ENCODE results near the gene DOK7. TPM values are rescaled to one million over a fixed set of nuclear protein-coding genes. Genes with fewer than 3 reads are reported as not detected.

DOK7 gene
- total RNA-seq, 1 experiment from 2014 or later: 5.3 TPM

- H3K27ac Mint-ChIP-seq (ENCODE audit: low read depth, unreplicated experiment): no peak overlapping the region
- intact Hi-C loops (cut with micrococcal nuclease): no loop called here
- ChIA-PET POLR2A (no interaction called here), CTCF (interaction anchor here (1.3 kb wide), 1 partner anchor 19 kb away, joined by 3 read pairs; no protein-coding TSS in a partner anchor)
- no peak for TF ChIP-seq CTCF (IDR thresholded peaks at IDR 0.05; ENCODE audit: unreplicated experiment)
- no peak overlapping the region for H3K4me3 Mint-ChIP-seq (ENCODE audit: unreplicated experiment)
- no peaks in the 10 kb centered on the region for H3K9me3 Mint-ChIP-seq (ENCODE audit: unreplicated experiment)
- no TSS peak for BruUV-seq (replicated peaks)
- H3K36me3 Mint-ChIP-seq (ENCODE audit: insufficient read depth, unreplicated experiment): peaks cover 27% of the 10 kb centered on the region
- no peaks in the 10 kb centered on the region for H3K4me1 Mint-ChIP-seq (ENCODE audit: insufficient read depth, unreplicated experiment)
- DNase-seq (ENCODE audit: unreplicated experiment): no peak
- H3K27me3 Mint-ChIP-seq (ENCODE audit: insufficient read depth, unreplicated experiment): no peaks in the 10 kb centered on the region
These were observed 37.0 kb downstream of the DOK7 start for GRCh38 chr4:3500111-3500510.

- peaks cover 32% of the 10 kb centered on the region for H3K36me3 Mint-ChIP-seq (ENCODE audit: insufficient read depth, unreplicated experiment)
- H3K9me3 Mint-ChIP-seq (ENCODE audit: unreplicated experiment): no peaks in the 10 kb centered on the region
- TF ChIP-seq CTCF (IDR thresholded peaks at IDR 0.05; ENCODE audit: unreplicated experiment): no peak
- intact Hi-C loops (cut with micrococcal nuclease): no loop called here
- no peak overlapping the region for H3K4me3 Mint-ChIP-seq (ENCODE audit: unreplicated experiment)
- no peaks in the 10 kb centered on the region for H3K27me3 Mint-ChIP-seq (ENCODE audit: insufficient read depth, unreplicated experiment)
- no peak for DNase-seq (ENCODE audit: unreplicated experiment)
- ChIA-PET POLR2A (no interaction called here), CTCF (interaction anchor here (1.3 kb wide), 1 partner anchor 20 kb away, joined by 3 read pairs; no protein-coding TSS in a partner anchor)
- H3K4me1 Mint-ChIP-seq (ENCODE audit: insufficient read depth, unreplicated experiment): no peaks in the 10 kb centered on the region
- BruUV-seq (replicated peaks): no TSS peak
- no peak overlapping the region for H3K27ac Mint-ChIP-seq (ENCODE audit: low read depth, unreplicated experiment)
These were observed 37.6 kb downstream of the DOK7 start for GRCh38 chr4:3500634-3501101.

GRCh38 chr4:3501126-3501824 lies 38.2 kb downstream of the DOK7 start:
- no peaks in the 10 kb centered on the region for H3K27me3 Mint-ChIP-seq (ENCODE audit: insufficient read depth, unreplicated experiment)
- H3K9me3 Mint-ChIP-seq (ENCODE audit: unreplicated experiment): no peaks in the 10 kb centered on the region
- CTCF ChIA-PET: interaction anchor here (0.7 kb wide), 2 partner anchors 20 to 125 kb away, joined by 3 read pairs; no protein-coding TSS in a partner anchor
- H3K4me1 Mint-ChIP-seq (ENCODE audit: insufficient read depth, unreplicated experiment): no peaks in the 10 kb centered on the region
- TF ChIP-seq CTCF (IDR thresholded peaks at IDR 0.05; ENCODE audit: unreplicated experiment): no peak
- H3K27ac Mint-ChIP-seq (ENCODE audit: low read depth, unreplicated experiment): no peak overlapping the region
- POLR2A ChIA-PET: no interaction called here
- H3K4me3 Mint-ChIP-seq (ENCODE audit: unreplicated experiment): no peak overlapping the region
- peaks cover 38% of the 10 kb centered on the region for H3K36me3 Mint-ChIP-seq (ENCODE audit: insufficient read depth, unreplicated experiment)
- intact Hi-C loops (cut with micrococcal nuclease): no loop called here
- no TSS peak for BruUV-seq (replicated peaks)
- DNase-seq (ENCODE audit: unreplicated experiment): no peak

GRCh38 chr4:3501825-3502425 lies 38.8 kb downstream of the DOK7 start:
- Mint-ChIP-seq H3K27ac (ENCODE audit: low read depth, unreplicated experiment) (no peak overlapping the region), H3K9me3 (ENCODE audit: unreplicated experiment) (no peaks in the 10 kb centered on the region), H3K4me3 (ENCODE audit: unreplicated experiment) (no peak overlapping the region), H3K36me3 (ENCODE audit: insufficient read depth, unreplicated experiment) (peaks cover 45% of the 10 kb centered on the region), H3K27me3 (ENCODE audit: insufficient read depth, unreplicated experiment) (no peaks in the 10 kb centered on the region), H3K4me1 (ENCODE audit: insufficient read depth, unreplicated experiment) (no peaks in the 10 kb centered on the region)
- no peak for DNase-seq (ENCODE audit: unreplicated experiment)
- POLR2A ChIA-PET: no interaction called here
- no TSS peak for BruUV-seq (replicated peaks)
- no peak for TF ChIP-seq CTCF (IDR thresholded peaks at IDR 0.05; ENCODE audit: unreplicated experiment)
- CTCF ChIA-PET: interaction anchor here (0.7 kb wide), 2 partner anchors 21 to 126 kb away, joined by 3 read pairs; no protein-coding TSS in a partner anchor
- intact Hi-C loops (cut with micrococcal nuclease): no loop called here

Data from MCF 10A (cell line).